H1 (cell line): Measurements from ENCODE around the gene BICDL1. TPM values are rescaled to one million over a fixed set of nuclear protein-coding genes. Genes with fewer than 3 reads are reported as not detected.

Experiments used
- BRCA1 ChIP-seq: IDR thresholded peaks from 2 replicates; pipeline ENCODE4 v1.6.1; 2012; ENCODE audit warnings: low read depth, low read length, improper control_type of control experiment
- CHD2 ChIP-seq: IDR thresholded peaks from 2 replicates; pipeline ENCODE4 v1.6.1; 2012; ENCODE audit warnings: low read length, improper control_type of control experiment
- HDAC6 ChIP-seq: IDR thresholded peaks from one replicate; pipeline ENCODE4 v1.7.1; 2012; ENCODE audit warnings: low read depth, mild to moderate bottlenecking, inconsistent platforms, low read length, moderate library complexity
- RAD21 ChIP-seq, 2 experiments: IDR thresholded peaks in 1 of 2; conservative IDR thresholded peaks in 1 of 2; 2 replicates each; pipeline ENCODE4 v1.6.1; 2011; ENCODE audit warnings: low read depth in 2 of 2, low read length in 2 of 2, improper control_type of control experiment in 1 of 2, inconsistent platforms in 1 of 2, mild to moderate bottlenecking in 1 of 2, moderate library complexity in 1 of 2
- SP4 ChIP-seq: IDR thresholded peaks from 2 replicates; pipeline ENCODE4 v1.6.1; 2012; ENCODE audit warnings: low read length, inconsistent platforms
- polyA plus RNA-seq, 7 experiments: library from polyadenylated mRNA; depleted of rRNA in 3 of 7; stranded (reverse) in 5 of 7; unstranded in 2 of 7; fragments of >200 nt in 5 of 7; fragments of 200-250 nt in 2 of 7; gene quantifications; 1 replicate in 5 of 7; 2 replicates in 1 of 7; 4 replicates in 1 of 7; pipeline versions ENCODE4 v1.2.1 to v1.2.3, GENCODE V29; 2011 to 2013; ENCODE audit warnings: missing spikeins in 2 of 7, mixed read lengths in 2 of 7
- total RNA-seq: library from RNA; stranded (reverse); fragmentation: NEBNext Ultra II Directional; extraction: Animal tissue kit (Norgen Biotek cat#: 25700); gene quantifications from 2 replicates; pipeline ENCODE4 v1.2.1, GENCODE V29; 2021
- TF ChIP-seq, protein P1 (sequence below): fragments of 300-600 bp; sonication (generic); IDR thresholded peaks from 2 replicates; pipeline ENCODE4 v1.7.1; 2012; ENCODE audit warnings: low read length, moderate library complexity, mild to moderate bottlenecking, inconsistent platforms; ENCODE audit not compliant: insufficient replicate concordance

Gene BICDL1
- total and polyA plus RNA-seq, 2 of the 8 experiments (the other 6 are each of a cell fraction or from before 2014, with no cell fraction given), result 17.2 to 25.9 TPM

GRCh38 chr12:120115692-120116440 lies 126.8 kb downstream of the BICDL1 start (continued):
- TF ChIP-seq, protein P1, sequence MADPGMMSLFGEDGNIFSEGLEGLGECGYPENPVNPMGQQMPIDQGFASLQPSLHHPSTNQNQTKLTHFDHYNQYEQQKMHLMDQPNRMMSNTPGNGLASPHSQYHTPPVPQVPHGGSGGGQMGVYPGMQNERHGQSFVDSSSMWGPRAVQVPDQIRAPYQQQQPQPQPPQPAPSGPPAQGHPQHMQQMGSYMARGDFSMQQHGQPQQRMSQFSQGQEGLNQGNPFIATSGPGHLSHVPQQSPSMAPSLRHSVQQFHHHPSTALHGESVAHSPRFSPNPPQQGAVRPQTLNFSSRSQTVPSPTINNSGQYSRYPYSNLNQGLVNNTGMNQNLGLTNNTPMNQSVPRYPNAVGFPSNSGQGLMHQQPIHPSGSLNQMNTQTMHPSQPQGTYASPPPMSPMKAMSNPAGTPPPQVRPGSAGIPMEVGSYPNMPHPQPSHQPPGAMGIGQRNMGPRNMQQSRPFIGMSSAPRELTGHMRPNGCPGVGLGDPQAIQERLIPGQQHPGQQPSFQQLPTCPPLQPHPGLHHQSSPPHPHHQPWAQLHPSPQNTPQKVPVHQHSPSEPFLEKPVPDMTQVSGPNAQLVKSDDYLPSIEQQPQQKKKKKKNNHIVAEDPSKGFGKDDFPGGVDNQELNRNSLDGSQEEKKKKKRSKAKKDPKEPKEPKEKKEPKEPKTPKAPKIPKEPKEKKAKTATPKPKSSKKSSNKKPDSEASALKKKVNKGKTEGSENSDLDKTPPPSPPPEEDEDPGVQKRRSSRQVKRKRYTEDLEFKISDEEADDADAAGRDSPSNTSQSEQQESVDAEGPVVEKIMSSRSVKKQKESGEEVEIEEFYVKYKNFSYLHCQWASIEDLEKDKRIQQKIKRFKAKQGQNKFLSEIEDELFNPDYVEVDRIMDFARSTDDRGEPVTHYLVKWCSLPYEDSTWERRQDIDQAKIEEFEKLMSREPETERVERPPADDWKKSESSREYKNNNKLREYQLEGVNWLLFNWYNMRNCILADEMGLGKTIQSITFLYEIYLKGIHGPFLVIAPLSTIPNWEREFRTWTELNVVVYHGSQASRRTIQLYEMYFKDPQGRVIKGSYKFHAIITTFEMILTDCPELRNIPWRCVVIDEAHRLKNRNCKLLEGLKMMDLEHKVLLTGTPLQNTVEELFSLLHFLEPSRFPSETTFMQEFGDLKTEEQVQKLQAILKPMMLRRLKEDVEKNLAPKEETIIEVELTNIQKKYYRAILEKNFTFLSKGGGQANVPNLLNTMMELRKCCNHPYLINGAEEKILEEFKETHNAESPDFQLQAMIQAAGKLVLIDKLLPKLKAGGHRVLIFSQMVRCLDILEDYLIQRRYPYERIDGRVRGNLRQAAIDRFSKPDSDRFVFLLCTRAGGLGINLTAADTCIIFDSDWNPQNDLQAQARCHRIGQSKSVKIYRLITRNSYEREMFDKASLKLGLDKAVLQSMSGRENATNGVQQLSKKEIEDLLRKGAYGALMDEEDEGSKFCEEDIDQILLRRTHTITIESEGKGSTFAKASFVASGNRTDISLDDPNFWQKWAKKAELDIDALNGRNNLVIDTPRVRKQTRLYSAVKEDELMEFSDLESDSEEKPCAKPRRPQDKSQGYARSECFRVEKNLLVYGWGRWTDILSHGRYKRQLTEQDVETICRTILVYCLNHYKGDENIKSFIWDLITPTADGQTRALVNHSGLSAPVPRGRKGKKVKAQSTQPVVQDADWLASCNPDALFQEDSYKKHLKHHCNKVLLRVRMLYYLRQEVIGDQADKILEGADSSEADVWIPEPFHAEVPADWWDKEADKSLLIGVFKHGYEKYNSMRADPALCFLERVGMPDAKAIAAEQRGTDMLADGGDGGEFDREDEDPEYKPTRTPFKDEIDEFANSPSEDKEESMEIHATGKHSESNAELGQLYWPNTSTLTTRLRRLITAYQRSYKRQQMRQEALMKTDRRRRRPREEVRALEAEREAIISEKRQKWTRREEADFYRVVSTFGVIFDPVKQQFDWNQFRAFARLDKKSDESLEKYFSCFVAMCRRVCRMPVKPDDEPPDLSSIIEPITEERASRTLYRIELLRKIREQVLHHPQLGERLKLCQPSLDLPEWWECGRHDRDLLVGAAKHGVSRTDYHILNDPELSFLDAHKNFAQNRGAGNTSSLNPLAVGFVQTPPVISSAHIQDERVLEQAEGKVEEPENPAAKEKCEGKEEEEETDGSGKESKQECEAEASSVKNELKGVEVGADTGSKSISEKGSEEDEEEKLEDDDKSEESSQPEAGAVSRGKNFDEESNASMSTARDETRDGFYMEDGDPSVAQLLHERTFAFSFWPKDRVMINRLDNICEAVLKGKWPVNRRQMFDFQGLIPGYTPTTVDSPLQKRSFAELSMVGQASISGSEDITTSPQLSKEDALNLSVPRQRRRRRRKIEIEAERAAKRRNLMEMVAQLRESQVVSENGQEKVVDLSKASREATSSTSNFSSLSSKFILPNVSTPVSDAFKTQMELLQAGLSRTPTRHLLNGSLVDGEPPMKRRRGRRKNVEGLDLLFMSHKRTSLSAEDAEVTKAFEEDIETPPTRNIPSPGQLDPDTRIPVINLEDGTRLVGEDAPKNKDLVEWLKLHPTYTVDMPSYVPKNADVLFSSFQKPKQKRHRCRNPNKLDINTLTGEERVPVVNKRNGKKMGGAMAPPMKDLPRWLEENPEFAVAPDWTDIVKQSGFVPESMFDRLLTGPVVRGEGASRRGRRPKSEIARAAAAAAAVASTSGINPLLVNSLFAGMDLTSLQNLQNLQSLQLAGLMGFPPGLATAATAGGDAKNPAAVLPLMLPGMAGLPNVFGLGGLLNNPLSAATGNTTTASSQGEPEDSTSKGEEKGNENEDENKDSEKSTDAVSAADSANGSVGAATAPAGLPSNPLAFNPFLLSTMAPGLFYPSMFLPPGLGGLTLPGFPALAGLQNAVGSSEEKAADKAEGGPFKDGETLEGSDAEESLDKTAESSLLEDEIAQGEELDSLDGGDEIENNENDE, result no peak
- peak; percentile 87 for TF ChIP-seq CHD2
- TF ChIP-seq RAD21 (IDR thresholded peaks at IDR 0.05 in 1 of 2, conservative IDR thresholded peaks at IDR 0.05 in 1 of 2; ENCODE audit: low read depth in 2 of 2, low read length in 2 of 2), result no peak
- no peak for TF ChIP-seq HDAC6
- peak; percentile 55 for TF ChIP-seq BRCA1
- no peak for TF ChIP-seq SP4
